Activated CD4-positive, CD25-positive, alpha-beta regulatory T cell treated with anti-CD3 and anti-CD28 coated beads, Interleukin-2, amount 50 U/mL, for 24 hours (primary cell): ENCODE measurements around the gene CCDC63.

Experiments used
- ATAC-seq, 2 donors: fragments of 150-1000 bp; cut with Tn5 transposase; one replicate each; pipeline ENCODE4 v1.10.0; 2021; ENCODE audit warnings: mild to moderate bottlenecking in 1 of 2, moderate library complexity in 1 of 2

Gene CCDC63

GRCh38 chr12:110846615-110847566 is at the start of gene CCDC63:
CCDC63 (plus strand) TSS chr12:110846987; CDS start chr12:110852955, 5,968 bp downstream.
- peak; percentile 17 to 44 for ATAC-seq

GRCh38 chr12:110798461-110798860 is 48.3 kb upstream of the CCDC63 start:
- no peak for ATAC-seq

- ATAC-seq: no peak
Measured at GRCh38 chr12:110802489-110802888, 44.3 kb upstream of the CCDC63 start.

GRCh38 chr12:110804406-110804805 is 42.4 kb upstream of the CCDC63 start:
- ATAC-seq: no peak

GRCh38 chr12:110807640-110808039 is 39.1 kb upstream of the CCDC63 start:
- no peak for ATAC-seq

- no peak for ATAC-seq
Measured at GRCh38 chr12:110809149-110809548, 37.6 kb upstream of the CCDC63 start.

- no peak for ATAC-seq
Measured at GRCh38 chr12:110811972-110812371, 34.8 kb upstream of the CCDC63 start.

GRCh38 chr12:110813285-110813684 is 33.5 kb upstream of the CCDC63 start:
- ATAC-seq: no peak

GRCh38 chr12:110813756-110814155 is 33.0 kb upstream of the CCDC63 start:
- ATAC-seq: no peak

- ATAC-seq: no peak
Measured at GRCh38 chr12:110816248-110816647, 30.5 kb upstream of the CCDC63 start.

GRCh38 chr12:110816779-110817178 is 30.0 kb upstream of the CCDC63 start:
- ATAC-seq: no peak

GRCh38 chr12:110818511-110818910 is 28.3 kb upstream of the CCDC63 start:
- no peak for ATAC-seq

GRCh38 chr12:110819150-110819549 is 27.6 kb upstream of the CCDC63 start:
- no peak for ATAC-seq

- ATAC-seq: no peak
Measured at GRCh38 chr12:110819646-110820045, 27.1 kb upstream of the CCDC63 start.

- ATAC-seq: no peak
Measured at GRCh38 chr12:110821917-110822316, 24.9 kb upstream of the CCDC63 start.

GRCh38 chr12:110822821-110823415 is 23.9 kb upstream of the CCDC63 start:
- no peak for ATAC-seq

GRCh38 chr12:110824342-110824741 is 22.4 kb upstream of the CCDC63 start:
- no peak for ATAC-seq

- ATAC-seq: no peak
Measured at GRCh38 chr12:110825530-110825929, 21.3 kb upstream of the CCDC63 start.

- peak; percentile 82 to 95 for ATAC-seq
Measured at GRCh38 chr12:110826592-110827200, 20.1 kb upstream of the CCDC63 start.

GRCh38 chr12:110829308-110829707 is 17.5 kb upstream of the CCDC63 start:
- no peak for ATAC-seq

GRCh38 chr12:110836291-110836690 is 10.5 kb upstream of the CCDC63 start:
- no peak for ATAC-seq

GRCh38 chr12:110841007-110841406 is 5.8 kb upstream of the CCDC63 start:
- ATAC-seq: no peak

GRCh38 chr12:110844131-110844530 is 2.7 kb upstream of the CCDC63 start:
- no peak for ATAC-seq
